AG04449 (cell line): Measurements from ENCODE around the gene SP5.
"Not testable (repeated sequence)": the region's sequence is repeated elsewhere in the genome, so short reads cannot be mapped to it uniquely, and the experiment has no call there.

Experiments used
- CTCF ChIA-PET: fragments of 350-600 bp; formaldehyde crosslinking; extraction: SDS; loops from one replicate; lab custom pipeline; 2021; ENCODE audit warnings: antibody characterized with exemption; lab: Yijun Ruan, JAX
- POLR2A ChIA-PET: fragments of 400-600, 350-600 bp; formaldehyde crosslinking; extraction: SDS; loops from one replicate; lab custom pipeline; 2020; ENCODE audit warnings: antibody characterized with exemption, inconsistent platforms; lab: Yijun Ruan, JAX
- DNase-seq: peaks from one replicate; pipeline ENCODE4 v3.0.0-alpha.2; 2010; ENCODE audit warnings: low read depth, low spot score
- H3K4me3 ChIP-seq: 2 replicates; pipeline ENCODE4 v1.5.1; 2011; ENCODE audit warnings: low read depth, mild to moderate bottlenecking, control low read depth, low read length
- CTCF ChIP-seq: IDR thresholded peaks from one replicate; pipeline ENCODE4 v1.5.1; 2011; ENCODE audit warnings: mild to moderate bottlenecking, moderate library complexity, low read length, control low read depth, inconsistent platforms; ENCODE audit not compliant: insufficient read depth; ENCODE audit errors: missing control alignments

The SP5 gene

GRCh38 chr2:170717991-170718589, 3.0 kb downstream of the SP5 start:
- no peak overlapping the region for H3K4me3 ChIP-seq
- DNase-seq, result no peak
- ChIA-PET CTCF (interaction anchor here (1.2 to 1.6 kb wide), 3 partner anchors 21 to 309 kb away, joined by 4 to 5 read pairs (median 4); no protein-coding TSS in a partner anchor), POLR2A (no interaction called here)
- TF ChIP-seq CTCF, result no peak

GRCh38 chr2:170719810-170720209, 4.7 kb downstream of the SP5 start:
- ChIA-PET CTCF (no interaction called here), POLR2A (no interaction called here)
- TF ChIP-seq CTCF, result no peak
- H3K4me3 ChIP-seq, result no peak overlapping the region
- no peak for DNase-seq

GRCh38 chr2:170721678-170722077, 6.5 kb downstream of the SP5 start:
- POLR2A ChIA-PET, result no interaction called here
- H3K4me3 ChIP-seq, result no peak overlapping the region
- no peak for DNase-seq
- no peak for TF ChIP-seq CTCF
- CTCF ChIA-PET, result no interaction called here

- H3K4me3 ChIP-seq, result no peak overlapping the region
- DNase-seq, result no peak
- ChIA-PET CTCF (no interaction called here), POLR2A (no interaction called here)
- no peak for TF ChIP-seq CTCF
Observed at GRCh38 chr2:170722301-170722700, 7.2 kb downstream of the SP5 start.

GRCh38 chr2:170723446-170723958, 8.4 kb downstream of the SP5 start:
- ChIA-PET CTCF (no interaction called here), POLR2A (no interaction called here)
- DNase-seq, result no peak
- H3K4me3 ChIP-seq, result no peak overlapping the region
- TF ChIP-seq CTCF, result no peak

- TF ChIP-seq CTCF, result no peak
- no peak for DNase-seq
- CTCF ChIA-PET, result no interaction called here
- POLR2A ChIA-PET, result no interaction called here
- H3K4me3 ChIP-seq, result no peak overlapping the region
Observed at GRCh38 chr2:170733798-170734600, 18.9 kb downstream of the SP5 start.

- CTCF ChIA-PET, DNase-seq, H3K4me3 ChIP-seq, POLR2A ChIA-PET: not testable (repeated sequence)
Observed at GRCh38 chr2:170734601-170735000, 19.5 kb downstream of the SP5 start.
